ENCODE measurements around the gene STXBP1.

STXBP1 gene

DNA sequence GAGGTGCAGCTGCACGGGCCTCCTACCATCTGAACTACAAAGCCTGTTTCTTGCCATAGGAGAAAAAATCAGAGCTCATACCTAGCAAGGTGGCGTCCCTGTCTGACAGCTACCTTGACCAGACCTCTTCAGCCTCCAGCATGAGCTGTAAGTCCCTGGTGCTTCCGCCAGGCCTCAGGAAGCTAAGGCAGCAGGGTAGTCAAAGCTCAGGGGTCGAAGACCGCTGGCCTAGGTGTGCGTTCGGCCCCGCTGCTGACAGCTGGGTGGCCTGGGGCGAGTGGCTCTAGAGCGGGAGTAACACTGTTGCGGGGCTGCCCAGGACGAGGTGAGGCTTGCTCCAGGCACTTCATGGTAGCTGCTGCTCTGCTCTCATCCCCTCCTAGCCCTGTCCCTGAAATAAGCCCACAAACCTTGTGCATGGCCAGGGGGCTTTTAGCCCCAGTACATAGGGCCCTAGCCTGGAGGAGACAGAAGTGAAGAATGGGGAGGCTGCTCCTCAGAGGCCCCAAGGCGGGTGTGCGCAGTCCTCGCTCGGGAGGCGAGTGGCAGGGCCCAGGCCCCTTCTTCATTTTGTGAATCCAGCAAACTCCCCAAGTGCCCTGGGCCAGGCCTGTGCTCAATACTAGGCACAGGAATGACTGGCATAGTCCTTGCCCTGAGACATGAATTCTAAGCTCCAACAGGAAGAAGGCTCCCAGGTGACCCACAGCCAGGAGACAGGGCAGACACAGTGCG lies 117.6 kb downstream of the STXBP1 start:
- CTCF ChIA-PET = interaction anchor here (0.6 to 2.2 kb wide), 4 partner anchors 139 to 226 kb away, joined by 3 to 9 read pairs (median 4); no protein-coding TSS in a partner anchor
- no peak overlapping the region for H3K4me3 ChIP-seq (ENCODE audit: low read depth, low read length)
- TF ChIP-seq KLF8 (tag by site-specific recombination; IDR thresholded peaks at IDR 0.05) (no peak), ZNF610 (tag by site-specific recombination; IDR thresholded peaks at IDR 0.05; ENCODE audit: borderline replicate concordance) (no peak), ZFP41 (tag by site-specific recombination; IDR thresholded peaks at IDR 0.05; ENCODE audit: borderline replicate concordance) (no peak), ZNF157 (tag by site-specific recombination; IDR thresholded peaks at IDR 0.05) (no peak), ZNF341 (tag by site-specific recombination; IDR thresholded peaks at IDR 0.05; ENCODE audit: low read depth) (no peak)
- POLR2A ChIA-PET = interaction anchor here (0.5 kb wide), 1 partner anchor 26 kb away, joined by 4 read pairs; no protein-coding TSS in a partner anchor
- H3K4me1 ChIP-seq (ENCODE audit: control insufficient read depth, insufficient read depth, low read length) = no peaks in the 10 kb centered on the region
- no peaks in the 10 kb centered on the region for H3K9me3 ChIP-seq (ENCODE audit: control insufficient read depth, insufficient read depth, low read depth, low read length)
- H3K36me3 ChIP-seq (ENCODE audit: control insufficient read depth in 2 of 2, insufficient read depth in 1 of 2, low read length in 2 of 2) = peaks cover 0 to 6% of the 10 kb centered on the region in 2 experiments; a peak in 1 of 3 replicates
- no peak overlapping the region for H3K27ac ChIP-seq (ENCODE audit: extremely low read depth, low read depth, low read length)

DNA sequence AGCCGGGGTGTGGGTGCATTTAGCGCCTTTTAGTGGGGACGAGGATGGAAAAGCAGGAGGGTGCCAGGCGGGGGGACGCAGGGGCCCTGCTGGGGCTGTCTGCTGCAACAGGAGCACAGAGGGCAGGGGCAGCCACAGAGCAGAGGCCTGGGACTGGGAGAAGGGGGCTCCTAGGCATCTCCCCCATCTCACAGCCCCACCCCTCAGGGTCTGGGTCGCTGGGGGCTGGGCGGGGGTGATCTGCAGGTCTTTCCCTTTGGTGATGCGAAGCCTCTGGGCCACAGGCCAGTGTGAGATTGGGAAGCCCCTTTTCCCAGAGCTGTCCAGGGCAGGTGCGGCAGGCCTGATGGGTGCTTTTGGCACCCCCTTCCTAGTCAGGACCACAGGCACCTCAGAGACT lies 118.2 kb downstream of the STXBP1 start:
- no peak overlapping the region for H3K27ac ChIP-seq (ENCODE audit: extremely low read depth, low read depth, low read length)
- ChIA-PET CTCF (interaction anchor here (0.9 kb wide), 1 partner anchor 140 kb away, joined by 3 read pairs; no protein-coding TSS in a partner anchor), POLR2A (interaction anchor here (0.5 kb wide), 1 partner anchor 26 kb away, joined by 4 read pairs; no protein-coding TSS in a partner anchor)
- H3K4me1 ChIP-seq (ENCODE audit: control insufficient read depth, insufficient read depth, low read length) = no peaks in the 10 kb centered on the region
- no peaks in the 10 kb centered on the region for H3K9me3 ChIP-seq (ENCODE audit: control insufficient read depth, insufficient read depth, low read depth, low read length)
- no peak overlapping the region for H3K4me3 ChIP-seq (ENCODE audit: low read depth, low read length)
- TF ChIP-seq, protein P1, sequence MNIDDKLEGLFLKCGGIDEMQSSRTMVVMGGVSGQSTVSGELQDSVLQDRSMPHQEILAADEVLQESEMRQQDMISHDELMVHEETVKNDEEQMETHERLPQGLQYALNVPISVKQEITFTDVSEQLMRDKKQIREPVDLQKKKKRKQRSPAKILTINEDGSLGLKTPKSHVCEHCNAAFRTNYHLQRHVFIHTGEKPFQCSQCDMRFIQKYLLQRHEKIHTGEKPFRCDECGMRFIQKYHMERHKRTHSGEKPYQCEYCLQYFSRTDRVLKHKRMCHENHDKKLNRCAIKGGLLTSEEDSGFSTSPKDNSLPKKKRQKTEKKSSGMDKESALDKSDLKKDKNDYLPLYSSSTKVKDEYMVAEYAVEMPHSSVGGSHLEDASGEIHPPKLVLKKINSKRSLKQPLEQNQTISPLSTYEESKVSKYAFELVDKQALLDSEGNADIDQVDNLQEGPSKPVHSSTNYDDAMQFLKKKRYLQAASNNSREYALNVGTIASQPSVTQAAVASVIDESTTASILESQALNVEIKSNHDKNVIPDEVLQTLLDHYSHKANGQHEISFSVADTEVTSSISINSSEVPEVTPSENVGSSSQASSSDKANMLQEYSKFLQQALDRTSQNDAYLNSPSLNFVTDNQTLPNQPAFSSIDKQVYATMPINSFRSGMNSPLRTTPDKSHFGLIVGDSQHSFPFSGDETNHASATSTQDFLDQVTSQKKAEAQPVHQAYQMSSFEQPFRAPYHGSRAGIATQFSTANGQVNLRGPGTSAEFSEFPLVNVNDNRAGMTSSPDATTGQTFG (tag by site-specific recombination; IDR thresholded peaks at IDR 0.05; ENCODE audit: borderline replicate concordance) = no peak
- H3K36me3 ChIP-seq (ENCODE audit: control insufficient read depth in 2 of 2, insufficient read depth in 1 of 2, low read length in 2 of 2) = peaks cover 0 to 6% of the 10 kb centered on the region in 2 experiments; a peak in 1 of 3 replicates

DNA sequence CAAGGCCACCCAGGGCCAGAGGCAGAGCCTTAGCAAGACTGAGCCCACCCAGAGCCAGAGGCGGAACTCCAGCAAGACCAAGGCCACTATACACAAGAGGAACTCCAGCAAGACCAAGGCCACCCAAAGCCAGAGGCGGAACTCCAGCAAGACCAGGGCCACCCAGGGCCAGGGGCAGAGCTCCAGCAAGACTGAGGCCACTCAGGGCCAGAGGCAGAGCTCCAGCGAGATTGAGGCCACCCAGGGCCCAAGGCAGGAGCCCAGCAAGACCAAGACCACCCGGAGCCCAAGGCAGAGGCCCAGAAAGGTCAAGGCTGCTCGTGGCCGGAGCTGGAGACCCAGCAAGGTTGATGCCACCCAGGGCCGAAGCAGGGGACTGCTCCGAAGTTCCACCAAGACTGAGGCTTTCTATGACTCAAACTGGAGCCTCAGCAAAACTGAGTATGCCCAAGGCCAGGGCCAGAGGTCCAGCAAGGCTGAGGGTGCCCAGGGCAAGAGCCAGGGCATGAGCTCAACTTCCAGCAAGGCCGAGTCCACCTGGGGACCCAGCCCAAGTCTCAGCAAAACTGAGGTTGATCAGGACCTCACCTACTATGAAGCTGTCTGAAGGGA lies 118.8 kb downstream of the STXBP1 start:
- ChIA-PET CTCF (interaction anchor here (0.6 to 1.7 kb wide), 6 partner anchors 33 to 224 kb away, joined by 3 to 6 read pairs (median 4); no protein-coding TSS in a partner anchor), POLR2A (interaction anchor here (0.6 to 0.9 kb wide), 3 partner anchors 16 to 137 kb away, joined by 3 to 4 read pairs (median 3); partner anchors contain the start of gene PTRH1)
- H3K27ac ChIP-seq (ENCODE audit: extremely low read depth, low read depth, low read length) = no peak overlapping the region
- H3K36me3 ChIP-seq (ENCODE audit: control insufficient read depth in 2 of 2, insufficient read depth in 1 of 2, low read length in 2 of 2) = peaks cover 0 to 6% of the 10 kb centered on the region in 2 experiments; a peak in 1 of 3 replicates
- no peaks in the 10 kb centered on the region for H3K4me1 ChIP-seq (ENCODE audit: control insufficient read depth, insufficient read depth, low read length)
- H3K9me3 ChIP-seq (ENCODE audit: control insufficient read depth, insufficient read depth, low read depth, low read length) = no peaks in the 10 kb centered on the region
- no peak overlapping the region for H3K4me3 ChIP-seq (ENCODE audit: low read depth, low read length)
- no peak for TF ChIP-seq IKZF3 (tag by site-specific recombination; IDR thresholded peaks at IDR 0.05)
- no peak for TF ChIP-seq GLIS2 (tag by site-specific recombination; IDR thresholded peaks at IDR 0.05)
- no peak for TF ChIP-seq ZNF692 (tag by site-specific recombination; IDR thresholded peaks at IDR 0.05)
- no peak for TF ChIP-seq ZNF658 (tag by site-specific recombination; IDR thresholded peaks at IDR 0.05)
- no peak for TF ChIP-seq ZNF292 (tag by site-specific recombination; IDR thresholded peaks at IDR 0.05; ENCODE audit: borderline replicate concordance, low read depth)
- no peak for TF ChIP-seq ZBTB7A (tag by site-specific recombination; IDR thresholded peaks at IDR 0.05; ENCODE audit: low read depth)
- TF ChIP-seq, protein P2, sequence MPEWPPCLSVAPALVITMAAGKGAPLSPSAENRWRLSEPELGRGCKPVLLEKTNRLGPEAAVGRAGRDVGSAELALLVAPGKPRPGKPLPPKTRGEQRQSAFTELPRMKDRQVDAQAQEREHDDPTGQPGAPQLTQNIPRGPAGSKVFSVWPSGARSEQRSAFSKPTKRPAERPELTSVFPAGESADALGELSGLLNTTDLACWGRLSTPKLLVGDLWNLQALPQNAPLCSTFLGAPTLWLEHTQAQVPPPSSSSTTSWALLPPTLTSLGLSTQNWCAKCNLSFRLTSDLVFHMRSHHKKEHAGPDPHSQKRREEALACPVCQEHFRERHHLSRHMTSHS (tag by site-specific recombination; IDR thresholded peaks at IDR 0.05) = no peak
- no peak for TF ChIP-seq GLIS1 (tag by site-specific recombination; IDR thresholded peaks at IDR 0.05)

All from HEK293 (cell line).